Keratinocyte (primary cell): ENCODE measurements around the gene FLG. TPM values are rescaled to one million over a fixed set of nuclear protein-coding genes. Genes with fewer than 3 reads are reported as not detected.

Experiments
- DNase-seq: peaks from one replicate; pipeline ENCODE4 v3.0.0-alpha.2; 2011; ENCODE audit warnings: low read depth, missing footprints, low spot score
- FAIRE-seq: peaks from 2 replicates; lab custom pipeline; 2011; peaks lifted over from hg19 to GRCh38; lab: Jason Lieb, UNC
- H2AFZ ChIP-seq: 2 replicates; pipeline ENCODE4 v1.6.0; 2012; ENCODE audit warnings: low read length, control low read depth, inconsistent platforms; ENCODE audit not compliant: control insufficient read depth
- H3K27ac ChIP-seq: 2 replicates; pipeline ENCODE4 v1.5.1; 2011; ENCODE audit warnings: low read length; ENCODE audit not compliant: control insufficient read depth, insufficient read depth
- H3K27me3 ChIP-seq: 3 replicates; pipeline ENCODE4 v1.6.0; 2011; ENCODE audit warnings: low read length; ENCODE audit not compliant: control insufficient read depth, insufficient read depth; ENCODE audit errors: extremely low read depth
- H3K36me3 ChIP-seq, 2 experiments: 2 replicates in 1 of 2; 3 replicates in 1 of 2; pipeline ENCODE4 v1.5.1; 2011; ENCODE audit warnings: low read length in 2 of 2, mild to moderate bottlenecking in 1 of 2; ENCODE audit not compliant: control insufficient read depth in 2 of 2, insufficient read depth in 2 of 2; ENCODE audit errors: extremely low read depth in 1 of 2
- H3K4me1 ChIP-seq: 3 replicates; pipeline ENCODE4 v1.5.1; 2011; ENCODE audit warnings: low read length; ENCODE audit not compliant: control insufficient read depth, insufficient read depth; ENCODE audit errors: extremely low read depth
- H3K4me2 ChIP-seq: 3 replicates; pipeline ENCODE4 v1.6.0; 2011; ENCODE audit warnings: low read depth, low read length; ENCODE audit not compliant: control insufficient read depth, insufficient read depth; ENCODE audit errors: extremely low read depth
- H3K4me3 ChIP-seq, 3 experiments: fragments of 200-600 bp in 1 of 3; sonication (generic) in 1 of 3; 2 replicates in 2 of 3; 3 replicates in 1 of 3; pipeline ENCODE4 v1.5.1; 2011 to 2016; ENCODE audit warnings: low read length in 3 of 3, mild to moderate bottlenecking in 3 of 3, control low read depth in 2 of 3, inconsistent platforms in 1 of 3, low read depth in 1 of 3, mixed read lengths in 1 of 3, mixed run types in 1 of 3, moderate library complexity in 1 of 3; ENCODE audit not compliant: control insufficient read depth in 2 of 3, insufficient read depth in 2 of 3; ENCODE audit errors: extremely low read depth in 1 of 3
- H3K79me2 ChIP-seq: 2 replicates; pipeline ENCODE4 v1.6.0; 2012; ENCODE audit warnings: low read length; ENCODE audit not compliant: control insufficient read depth, insufficient read depth
- H3K9ac ChIP-seq: 3 replicates; pipeline ENCODE4 v1.6.0; 2011; ENCODE audit warnings: low read length; ENCODE audit not compliant: control insufficient read depth, insufficient read depth; ENCODE audit errors: extremely low read depth
- H3K9me1 ChIP-seq: 3 replicates; pipeline ENCODE4 v1.6.0; 2011; ENCODE audit warnings: low read length; ENCODE audit not compliant: control insufficient read depth, insufficient read depth; ENCODE audit errors: extremely low read depth
- H3K9me3 ChIP-seq: 2 replicates; pipeline ENCODE4 v1.5.1; 2012; ENCODE audit warnings: low read depth, low read length; ENCODE audit not compliant: control insufficient read depth
- H4K20me1 ChIP-seq: 3 replicates; pipeline ENCODE4 v1.6.0; 2011; ENCODE audit warnings: low read length; ENCODE audit not compliant: control insufficient read depth, insufficient read depth; ENCODE audit errors: extremely low read depth
- CTCF ChIP-seq, 3 experiments: IDR thresholded peaks in 1 of 3; conservative IDR thresholded peaks in 1 of 3; optimal IDR thresholded peaks in 1 of 3; 2 replicates in 2 of 3; 3 replicates in 1 of 3; pipeline versions ENCODE3 to v1.5.1; 2011; ENCODE audit warnings: low read length in 3 of 3, mild to moderate bottlenecking in 3 of 3, moderate library complexity in 2 of 3, control low read depth in 1 of 3, inconsistent platforms in 1 of 3; ENCODE audit not compliant: insufficient read depth in 2 of 3; ENCODE audit errors: extremely low read depth in 1 of 3
- EZH2 ChIP-seq: IDR thresholded peaks from one replicate; pipeline ENCODE4 v1.6.1; 2012; ENCODE audit warnings: inconsistent platforms, mild to moderate bottlenecking, low read length, moderate library complexity
- dilution Hi-C: fragments of 300-500 bp; cut with MboI; formaldehyde crosslinking; loops from one replicate; pipeline ENCODE4 v1.7.0; 2020; ENCODE audit warnings: low sequenced_read_pairs; ENCODE audit not compliant: extremely low pct_ligation_motif_present
- polyA plus RNA-seq, 5 experiments: library from polyadenylated mRNA; depleted of rRNA in 3 of 5; stranded (reverse) in 3 of 5; stranded (forward) in 1 of 5; unstranded in 1 of 5; fragments of >200 nt; gene quantifications; 1 replicate in 1 of 5; 2 replicates in 3 of 5; 3 replicates in 1 of 5; pipeline versions ENCODE4 v1.2.1 to v1.2.3, GENCODE V29; 2011 to 2012; ENCODE audit warnings: missing spikeins in 2 of 5, low read depth in 1 of 5, low replicate concordance in 1 of 5

FLG gene
- polyA plus RNA-seq, 1 donor (not counting 4 experiments of a cell fraction or from before 2014, with no cell fraction given), result 8.8 TPM

- no peak overlapping the region for H3K4me2 ChIP-seq
- H2AFZ ChIP-seq, result peak overlapping the region; percentile 23
- H3K79me2 ChIP-seq, result no peaks in the 10 kb centered on the region
- H3K4me3 ChIP-seq, result no peak overlapping the region
- no peaks in the 10 kb centered on the region for H3K27me3 ChIP-seq
- H3K4me1 ChIP-seq, result peaks cover 12% of the 10 kb centered on the region
- DNase-seq, result no peak
- no peak overlapping the region for H3K9ac ChIP-seq
- H3K9me1 ChIP-seq, result no peaks in the 10 kb centered on the region
- H3K36me3 ChIP-seq, result no peaks in the 10 kb centered on the region
- no peaks in the 10 kb centered on the region for H3K9me3 ChIP-seq
- peak; percentile 23 for FAIRE-seq
- dilution Hi-C loops, result no loop called here
- TF ChIP-seq EZH2 (no peak), CTCF (optimal IDR thresholded peaks at IDR 0.05 in 1 of 3, IDR thresholded peaks at IDR 0.05 in 1 of 3, conservative IDR thresholded peaks at IDR 0.05 in 1 of 3; ENCODE audit: extremely low read depth in 1 of 3, insufficient read depth in 2 of 3, low read length in 3 of 3) (no peak)
- H3K27ac ChIP-seq, result no peak overlapping the region
- H4K20me1 ChIP-seq, result no peaks in the 10 kb centered on the region
Measured at GRCh38 chr1:152328801-152329391, 3.9 kb upstream of the FLG start.

- Histone ChIP-seq H3K27me3 (no peaks in the 10 kb centered on the region), H3K9me1 (no peaks in the 10 kb centered on the region), H3K27ac (no peak overlapping the region), H3K9me3 (peaks cover 4% of the 10 kb centered on the region), H3K9ac (no peak overlapping the region), H3K36me3 (no peaks in the 10 kb centered on the region), H3K79me2 (no peaks in the 10 kb centered on the region), H4K20me1 (no peaks in the 10 kb centered on the region), H2AFZ (no peak overlapping the region), H3K4me3 (no peak overlapping the region), H3K4me1 (no peaks in the 10 kb centered on the region), H3K4me2 (no peak overlapping the region)
- dilution Hi-C loops, result no loop called here
- no peak for TF ChIP-seq EZH2
- no peak for TF ChIP-seq CTCF (optimal IDR thresholded peaks at IDR 0.05 in 1 of 3, IDR thresholded peaks at IDR 0.05 in 1 of 3, conservative IDR thresholded peaks at IDR 0.05 in 1 of 3; ENCODE audit: extremely low read depth in 1 of 3, insufficient read depth in 2 of 3, low read length in 3 of 3)
- FAIRE-seq (no peak), DNase-seq (no peak)
Measured at GRCh38 chr1:152313970-152314369, 11.1 kb downstream of the FLG start.
